Mesendoderm (in vitro differentiated cells): ENCODE data around the gene PELI1.

Source experiments
- DNase-seq: peaks from one replicate; pipeline ENCODE4 v3.0.0; 2013
- H2AK5ac ChIP-seq: 2 replicates; pipeline ENCODE4 v1.6.1; 2013; ENCODE audit warnings: low read length, inconsistent platforms
- H2BK120ac ChIP-seq: 2 replicates; pipeline ENCODE4 v1.6.1; 2013; ENCODE audit warnings: low read depth, mild to moderate bottlenecking, low read length, moderate library complexity, mixed read lengths
- H2BK15ac ChIP-seq: replicated peaks from 2 replicates; pipeline ENCODE4 v1.6.1; 2013; ENCODE audit warnings: low read depth, mild to moderate bottlenecking, moderate library complexity
- H2BK5ac ChIP-seq: 2 replicates; pipeline ENCODE4 v1.6.1; 2013; ENCODE audit warnings: low read length, inconsistent platforms
- H3K18ac ChIP-seq: 2 replicates; pipeline ENCODE4 v1.6.1; 2013; ENCODE audit warnings: mild to moderate bottlenecking, low read length, mixed read lengths
- H3K23ac ChIP-seq: one replicate; pipeline ENCODE4 v1.6.1; 2013; ENCODE audit warnings: low read length
- H3K27ac ChIP-seq: 2 replicates; pipeline ENCODE4 v1.5.1; 2013; ENCODE audit warnings: low read depth, mild to moderate bottlenecking, inconsistent platforms, low read length, moderate library complexity
- H3K27me3 ChIP-seq: 2 replicates; pipeline ENCODE4 v1.6.1; 2013; ENCODE audit warnings: low read length, control low read depth, mild to moderate bottlenecking, inconsistent platforms; ENCODE audit not compliant: insufficient read depth, poor library complexity
- H3K36me3 ChIP-seq: 2 replicates; pipeline ENCODE4 v1.6.1; 2013; ENCODE audit warnings: low read length, inconsistent platforms; ENCODE audit not compliant: control insufficient read depth, insufficient read depth
- H3K4ac ChIP-seq: one replicate; pipeline ENCODE4 v1.6.1; 2013; ENCODE audit warnings: low read depth, mild to moderate bottlenecking, low read length, moderate library complexity
- H3K4me1 ChIP-seq: 2 replicates; pipeline ENCODE4 v1.6.1; 2013; ENCODE audit warnings: low read depth, low read length, inconsistent platforms; ENCODE audit not compliant: control insufficient read depth
- H3K4me2 ChIP-seq: 2 replicates; pipeline ENCODE4 v1.6.1; 2013; ENCODE audit warnings: low read length
- H3K4me3 ChIP-seq: 2 replicates; pipeline ENCODE4 v1.5.1; 2013; ENCODE audit warnings: mild to moderate bottlenecking, low read length
- H3K56ac ChIP-seq: one replicate; pipeline ENCODE4 v1.6.1; 2013; ENCODE audit warnings: low read length
- H3K79me1 ChIP-seq: 2 replicates; pipeline ENCODE4 v1.6.1; 2013; ENCODE audit warnings: low read length, inconsistent platforms
- H3K79me2 ChIP-seq: 2 replicates; pipeline ENCODE4 v1.6.1; 2013; ENCODE audit warnings: mild to moderate bottlenecking, low read length; ENCODE audit not compliant: control insufficient read depth, insufficient read depth
- H3K9ac ChIP-seq: 2 replicates; pipeline ENCODE4 v1.6.1; 2013; ENCODE audit warnings: low read length, inconsistent platforms
- H4K5ac ChIP-seq: one replicate; pipeline ENCODE4 v1.6.1; 2013; ENCODE audit warnings: low read length
- H4K8ac ChIP-seq: one replicate; pipeline ENCODE4 v1.6.1; 2013; ENCODE audit warnings: low read depth, mild to moderate bottlenecking, control low read depth, low read length, moderate library complexity
- WGBS: extraction: QIAGEN DNeasy Blood & Tissue Kit; methylation state at CpG from one replicate; pipeline ENCODE4 v1.1.7; 2013; ENCODE audit warnings: low lambda C conversion rate, missing lambda C conversion rate; ENCODE audit not compliant: insufficient coverage; ENCODE audit errors: extremely low coverage; 5-methylcytosine and 5-hydroxymethylcytosine counted together

PELI1 gene

GRCh38 chr2:64092502-64092901 is 51.7 kb downstream of the PELI1 start:
- Histone ChIP-seq H3K79me1 (peaks cover 3% of the 10 kb centered on the region), H3K18ac (no peak overlapping the region), H3K79me2 (no peaks in the 10 kb centered on the region), H3K56ac (no peak overlapping the region), H3K27ac (no peak overlapping the region), H4K5ac (no peak overlapping the region), H4K8ac (no peak overlapping the region), H3K36me3 (peaks cover 14% of the 10 kb centered on the region), H3K27me3 (no peaks in the 10 kb centered on the region), H2BK15ac (no peak overlapping the region), H3K4me1 (no peaks in the 10 kb centered on the region), H2AK5ac (no peak overlapping the region), H3K4me3 (no peak overlapping the region), H3K23ac (no peak overlapping the region), H2BK120ac (no peak overlapping the region), H3K9ac (no peak overlapping the region), H3K4ac (no peak overlapping the region), H3K4me2 (no peak overlapping the region), H2BK5ac (no peak overlapping the region)
- DNase-seq, result no peak
- WGBS, result no CpG with 5 or more reads among the region's 4 CpGs

GRCh38 chr2:64090264-64090663 is 54.0 kb downstream of the PELI1 start:
- no peak overlapping the region for H2BK5ac ChIP-seq
- peaks cover 3% of the 10 kb centered on the region for H3K79me1 ChIP-seq
- H3K27me3 ChIP-seq, result no peaks in the 10 kb centered on the region
- no peak overlapping the region for H3K27ac ChIP-seq
- H3K4ac ChIP-seq, result no peak overlapping the region
- no peak for DNase-seq
- H3K56ac ChIP-seq, result no peak overlapping the region
- H3K4me3 ChIP-seq, result no peak overlapping the region
- H3K23ac ChIP-seq, result no peak overlapping the region
- H3K9ac ChIP-seq, result no peak overlapping the region
- H4K5ac ChIP-seq, result no peak overlapping the region
- no peak overlapping the region for H2AK5ac ChIP-seq
- H3K4me2 ChIP-seq, result no peak overlapping the region
- no peak overlapping the region for H2BK120ac ChIP-seq
- no peak overlapping the region for H4K8ac ChIP-seq
- H3K18ac ChIP-seq, result no peak overlapping the region
- no peaks in the 10 kb centered on the region for H3K79me2 ChIP-seq
- H3K4me1 ChIP-seq, result no peaks in the 10 kb centered on the region
- H3K36me3 ChIP-seq, result peaks cover 8% of the 10 kb centered on the region
- H2BK15ac ChIP-seq, result no peak overlapping the region
- WGBS, result no CpG with 5 or more reads among the region's 2 CpGs

GRCh38 chr2:64086347-64087082 is 57.7 kb downstream of the PELI1 start:
- H3K18ac ChIP-seq, result no peak overlapping the region
- H3K79me2 ChIP-seq, result no peaks in the 10 kb centered on the region
- WGBS, result no CpG with 5 or more reads among the region's 6 CpGs
- H3K56ac ChIP-seq, result peak overlapping the region; percentile 54
- H3K4me2 ChIP-seq, result no peak overlapping the region
- H2BK120ac ChIP-seq, result no peak overlapping the region
- peaks cover 2% of the 10 kb centered on the region for H3K36me3 ChIP-seq
- H3K4me3 ChIP-seq, result no peak overlapping the region
- H2BK15ac ChIP-seq, result no peak overlapping the region
- H3K27me3 ChIP-seq, result no peaks in the 10 kb centered on the region
- H3K27ac ChIP-seq, result peak overlapping the region; percentile 23
- no peak overlapping the region for H4K8ac ChIP-seq
- peak overlapping the region; percentile 69 for H2BK5ac ChIP-seq
- no peak overlapping the region for H3K4ac ChIP-seq
- no peaks in the 10 kb centered on the region for H3K4me1 ChIP-seq
- peak overlapping the region; percentile 39 for H3K9ac ChIP-seq
- DNase-seq, result peak; percentile 48
- no peak overlapping the region for H2AK5ac ChIP-seq
- H3K79me1 ChIP-seq, result no peaks in the 10 kb centered on the region
- no peak overlapping the region for H3K23ac ChIP-seq
- H4K5ac ChIP-seq, result no peak overlapping the region

- H3K27ac ChIP-seq, result no peak overlapping the region
- H4K5ac ChIP-seq, result no peak overlapping the region
- no peak overlapping the region for H2BK15ac ChIP-seq
- no peak overlapping the region for H2BK120ac ChIP-seq
- H3K36me3 ChIP-seq, result no peaks in the 10 kb centered on the region
- H3K79me1 ChIP-seq, result no peaks in the 10 kb centered on the region
- H3K23ac ChIP-seq, result no peak overlapping the region
- H3K56ac ChIP-seq, result no peak overlapping the region
- no peak overlapping the region for H3K18ac ChIP-seq
- no CpG with 5 or more reads among the region's 2 CpGs for WGBS
- no peak overlapping the region for H3K4ac ChIP-seq
- H3K27me3 ChIP-seq, result no peaks in the 10 kb centered on the region
- H3K79me2 ChIP-seq, result no peaks in the 10 kb centered on the region
- no peak overlapping the region for H4K8ac ChIP-seq
- no peak overlapping the region for H2AK5ac ChIP-seq
- no peak overlapping the region for H3K9ac ChIP-seq
- H3K4me3 ChIP-seq, result no peak overlapping the region
- H3K4me1 ChIP-seq, result no peaks in the 10 kb centered on the region
- no peak overlapping the region for H3K4me2 ChIP-seq
- DNase-seq, result peak; percentile 82
- H2BK5ac ChIP-seq, result no peak overlapping the region
Measured at GRCh38 chr2:64085936-64086335, 58.3 kb downstream of the PELI1 start.

GRCh38 chr2:64081046-64081445 is 63.2 kb downstream of the PELI1 start:
- H3K18ac ChIP-seq, result no peak overlapping the region

GRCh38 chr2:64080179-64080578 is 64.0 kb downstream of the PELI1 start:
- no peak overlapping the region for H2BK120ac ChIP-seq
- no peaks in the 10 kb centered on the region for H3K79me2 ChIP-seq
- no peak for DNase-seq
- no peaks in the 10 kb centered on the region for H3K79me1 ChIP-seq
- H4K8ac ChIP-seq, result no peak overlapping the region
- H3K9ac ChIP-seq, result no peak overlapping the region
- no peak overlapping the region for H3K4me2 ChIP-seq
- H2AK5ac ChIP-seq, result peak overlapping the region; percentile 65
- no peaks in the 10 kb centered on the region for H3K27me3 ChIP-seq
- H4K5ac ChIP-seq, result peak overlapping the region; percentile 56
- H3K27ac ChIP-seq, result no peak overlapping the region
- H2BK5ac ChIP-seq, result no peak overlapping the region
- no peaks in the 10 kb centered on the region for H3K4me1 ChIP-seq
- H3K18ac ChIP-seq, result peak overlapping the region; percentile 75
- no CpG with 5 or more reads among the region's 1 CpG for WGBS
- H3K23ac ChIP-seq, result no peak overlapping the region
- no peak overlapping the region for H3K4ac ChIP-seq
- no peaks in the 10 kb centered on the region for H3K36me3 ChIP-seq
- H3K56ac ChIP-seq, result no peak overlapping the region
- H2BK15ac ChIP-seq, result no peak overlapping the region
- no peak overlapping the region for H3K4me3 ChIP-seq

More at GRCh38 chr2:64081046-64081445, 63.2 kb downstream of the PELI1 start:
- H3K4me1 ChIP-seq, result no peaks in the 10 kb centered on the region
- H3K27me3 ChIP-seq, result no peaks in the 10 kb centered on the region
- H3K27ac ChIP-seq, result no peak overlapping the region
- no peak overlapping the region for H3K23ac ChIP-seq
- H2BK5ac ChIP-seq, result no peak overlapping the region
- no CpG with 5 or more reads among the region's 8 CpGs for WGBS
- H3K4me3 ChIP-seq, result no peak overlapping the region
- DNase-seq, result no peak
- H3K36me3 ChIP-seq, result no peaks in the 10 kb centered on the region
- no peak overlapping the region for H2BK15ac ChIP-seq
- no peak overlapping the region for H3K4me2 ChIP-seq
- H4K5ac ChIP-seq, result no peak overlapping the region
- no peak overlapping the region for H3K4ac ChIP-seq
- H4K8ac ChIP-seq, result no peak overlapping the region
- no peaks in the 10 kb centered on the region for H3K79me2 ChIP-seq
- no peak overlapping the region for H3K56ac ChIP-seq
- H3K9ac ChIP-seq, result no peak overlapping the region
- H2BK120ac ChIP-seq, result no peak overlapping the region
- H2AK5ac ChIP-seq, result peak overlapping the region; percentile 59
- H3K79me1 ChIP-seq, result no peaks in the 10 kb centered on the region
